H1 (cell line): Measurements from ENCODE around the gene SLCO2A1. TPM values are rescaled to one million over a fixed set of nuclear protein-coding genes. Genes with fewer than 3 reads are reported as not detected.

ENCODE experiments used
- GABPA ChIP-seq: IDR thresholded peaks from 2 replicates; pipeline ENCODE4 v1.6.1; 2011; ENCODE audit warnings: mild to moderate bottlenecking, low read length, moderate library complexity, borderline replicate concordance; ENCODE audit not compliant: insufficient read depth
- NANOG ChIP-seq: IDR thresholded peaks from 2 replicates; pipeline ENCODE4 v1.6.1; 2011; ENCODE audit warnings: low read length, low read depth, mild to moderate bottlenecking, inconsistent platforms; ENCODE audit not compliant: insufficient read depth, poor library complexity, severe bottlenecking
- RBBP5 ChIP-seq: IDR thresholded peaks from 2 replicates; pipeline ENCODE4 v1.7.1; 2012; ENCODE audit warnings: low read depth, mild to moderate bottlenecking, inconsistent platforms, low read length, moderate library complexity, borderline replicate concordance
- TBP ChIP-seq: IDR thresholded peaks from 2 replicates; pipeline ENCODE4 v1.6.1; 2011; ENCODE audit warnings: low read depth, low read length, improper control_type of control experiment
- polyA plus RNA-seq, 7 experiments: library from polyadenylated mRNA; depleted of rRNA in 3 of 7; stranded (reverse) in 5 of 7; unstranded in 2 of 7; fragments of >200 nt in 5 of 7; fragments of 200-250 nt in 2 of 7; gene quantifications; 1 replicate in 5 of 7; 2 replicates in 1 of 7; 4 replicates in 1 of 7; pipeline versions ENCODE4 v1.2.1 to v1.2.3, GENCODE V29; 2011 to 2013; ENCODE audit warnings: missing spikeins in 2 of 7, mixed read lengths in 2 of 7
- total RNA-seq: library from RNA; stranded (reverse); fragmentation: NEBNext Ultra II Directional; extraction: Animal tissue kit (Norgen Biotek cat#: 25700); gene quantifications from 2 replicates; pipeline ENCODE4 v1.2.1, GENCODE V29; 2021

SLCO2A1 gene
- total and polyA plus RNA-seq, 2 of the 8 experiments (the other 6 are each of a cell fraction or from before 2014, with no cell fraction given): 1.1 to 2.3 TPM

DNA sequence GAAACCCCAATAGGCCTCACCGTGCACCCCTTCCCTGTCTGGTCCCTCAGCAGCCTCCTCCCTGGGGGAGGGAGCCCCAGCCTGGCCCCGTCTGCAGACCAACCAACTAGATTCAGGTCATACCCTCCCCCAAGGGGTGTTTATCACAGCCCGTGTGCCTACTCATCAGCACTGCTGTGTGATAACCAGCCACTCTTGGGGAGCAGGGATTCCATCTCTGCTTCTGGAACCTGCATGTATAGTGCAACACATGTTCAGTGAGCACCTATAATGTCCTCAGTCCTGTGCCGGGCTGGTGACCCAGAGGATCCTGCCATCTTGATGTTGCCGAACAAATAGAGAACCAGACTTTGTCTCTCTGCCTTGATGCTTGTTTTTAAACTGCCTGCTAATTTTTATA lies 6.6 kb upstream of the SLCO2A1 start (continued):
- no peak for TF ChIP-seq NANOG
- no peak for TF ChIP-seq TBP
- no peak for TF ChIP-seq RBBP5
- TF ChIP-seq GABPA: no peak
